Liver (tissue), 9 donors: ENCODE data around the gene JAKMIP2. TPM values are rescaled to one million over a fixed set of nuclear protein-coding genes. Genes with fewer than 3 reads are reported as not detected.

Experiments
- DNase-seq: peaks from one replicate; pipeline ENCODE4 v3.0.0-alpha.2; 2017; ENCODE audit warnings: low spot score
- H3K27ac ChIP-seq, 2 donors: one replicate each; pipeline ENCODE4 v1.7.0; 2013; ENCODE audit warnings: inconsistent platforms in 2 of 2, low read length in 2 of 2, control low read depth in 1 of 2, low read depth in 1 of 2, mild to moderate bottlenecking in 1 of 2
- H3K27me3 ChIP-seq, 4 donors: one replicate each; pipeline versions ENCODE4 v1.6.1 to v1.7.0; 2013; ENCODE audit warnings: low read length in 3 of 4, inconsistent platforms in 1 of 4, mild to moderate bottlenecking in 1 of 4, moderate library complexity in 1 of 4; ENCODE audit not compliant: control insufficient read depth in 4 of 4, insufficient read depth in 4 of 4
- H3K36me3 ChIP-seq, 4 donors: one replicate each; pipeline versions ENCODE4 v1.6.1 to v1.7.0; 2013; ENCODE audit warnings: low read length in 3 of 4, mild to moderate bottlenecking in 3 of 4, low read depth in 1 of 4, moderate library complexity in 1 of 4; ENCODE audit not compliant: control insufficient read depth in 4 of 4, insufficient read depth in 3 of 4
- H3K4me1 ChIP-seq, 4 donors: one replicate each; pipeline versions ENCODE4 v1.6.1 to v1.7.0; 2013; ENCODE audit warnings: low read length in 3 of 4, mild to moderate bottlenecking in 3 of 4, moderate library complexity in 1 of 4; ENCODE audit not compliant: control insufficient read depth in 4 of 4, insufficient read depth in 4 of 4
- H3K4me3 ChIP-seq, 3 donors: one replicate each; pipeline versions ENCODE4 v1.6.1 to v1.7.0; 2013; ENCODE audit warnings: low read length in 3 of 3, control low read depth in 1 of 3, low read depth in 1 of 3, mild to moderate bottlenecking in 1 of 3
- H3K9ac ChIP-seq, 2 donors: one replicate each; pipeline ENCODE4 v1.7.0; 2013; ENCODE audit warnings: low read length in 2 of 2, mild to moderate bottlenecking in 2 of 2, moderate library complexity in 2 of 2, control low read depth in 1 of 2, low read depth in 1 of 2
- H3K9me3 ChIP-seq, 4 donors: one replicate each; pipeline versions ENCODE4 v1.6.1 to v1.7.0; 2013; ENCODE audit warnings: low read length in 3 of 4; ENCODE audit not compliant: control insufficient read depth in 4 of 4
- ATF3 ChIP-seq: IDR thresholded peaks from 2 replicates; pipeline ENCODE4 v1.6.1; 2016; ENCODE audit warnings: antibody characterized with exemption
- FOXA1 ChIP-seq: IDR thresholded peaks from 2 replicates; pipeline ENCODE4 v1.6.1; 2016; ENCODE audit warnings: antibody characterized with exemption
- FOXA2 ChIP-seq: IDR thresholded peaks from 2 replicates; pipeline ENCODE4 v1.6.1; 2016; ENCODE audit warnings: antibody characterized with exemption
- GABPA ChIP-seq, 2 donors: IDR thresholded peaks in 1 of 2; conservative IDR thresholded peaks in 1 of 2; 2 replicates each; pipeline ENCODE4 v1.6.1; 2016; ENCODE audit warnings: antibody characterized with exemption in 2 of 2, mild to moderate bottlenecking in 1 of 2, moderate library complexity in 1 of 2
- HNF4A ChIP-seq, 2 donors: conservative IDR thresholded peaks; 2 replicates each; pipeline ENCODE4 v1.6.1; 2016; ENCODE audit warnings: antibody characterized with exemption in 2 of 2, mild to moderate bottlenecking in 2 of 2
- RAD21 ChIP-seq, 2 donors: IDR thresholded peaks; 2 replicates each; pipeline ENCODE4 v1.6.1; 2016; ENCODE audit warnings: antibody characterized with exemption in 2 of 2, mild to moderate bottlenecking in 2 of 2
- RXRA ChIP-seq, 2 donors: IDR thresholded peaks; 2 replicates each; pipeline ENCODE4 v1.6.1; 2017 to 2018; ENCODE audit warnings: antibody characterized with exemption in 2 of 2, mild to moderate bottlenecking in 1 of 2
- TAF1 ChIP-seq: conservative IDR thresholded peaks from 2 replicates; pipeline ENCODE4 v1.6.1; 2016; ENCODE audit warnings: antibody characterized with exemption, mild to moderate bottlenecking
- YY1 ChIP-seq: IDR thresholded peaks from 2 replicates; pipeline ENCODE4 v1.6.1; 2016; ENCODE audit warnings: antibody characterized with exemption, mild to moderate bottlenecking
- WGBS: extraction: QIAGEN DNeasy Blood & Tissue Kit; methylation state at CpG from one replicate; pipeline ENCODE4 v1.1.7; 2013; 5-methylcytosine and 5-hydroxymethylcytosine counted together
- polyA plus RNA-seq, 2 donors: library from polyadenylated mRNA; stranded (reverse) in 1 of 2; unstranded in 1 of 2; fragments of 200-250 nt in 1 of 2; fragments of >200 nt in 1 of 2; fragmentation: Nextera tagmentation in 1 of 2; extraction: Ambion mirVana in 1 of 2; gene quantifications; one replicate each; pipeline versions ENCODE4 v1.2.1 to v1.2.3, GENCODE V29; 2013 to 2015
- total RNA-seq, 2 donors: library from RNA; depleted of rRNA; stranded (reverse); fragments of >200 nt; gene quantifications; one replicate each; pipeline ENCODE4 v1.2.3, GENCODE V29; 2014
- TF ChIP-seq, protein P1 (sequence below): IDR thresholded peaks from 2 replicates; pipeline ENCODE4 v1.6.1; 2016; ENCODE audit warnings: antibody characterized with exemption
- TF ChIP-seq, protein P2 (sequence below): IDR thresholded peaks from 2 replicates; pipeline ENCODE4 v1.6.1; 2016; ENCODE audit warnings: antibody characterized with exemption, mild to moderate bottlenecking
- donor health status: healthy.
- donor health status: healthy.
- donor health status: healthy.
- donor health status: healthy.
- donor health status: healthy.

Gene JAKMIP2
- total and polyA plus RNA-seq, 4 donors: 0.06 to 0.38 (median 0.24) TPM

GRCh38 chr5:147779694-147780093 lies 2.8 kb downstream of the JAKMIP2 start:
- H3K27ac ChIP-seq: no peak overlapping the region
- no peak overlapping the region for H3K4me3 ChIP-seq
- WGBS: 92% methylated on average over 1 of the region's 1 CpG
- no peaks in the 10 kb centered on the region for H3K36me3 ChIP-seq
- no peak for DNase-seq
- no peak for TF ChIP-seq FOXA1
- no peak for TF ChIP-seq TAF1
- TF ChIP-seq, protein P1, sequence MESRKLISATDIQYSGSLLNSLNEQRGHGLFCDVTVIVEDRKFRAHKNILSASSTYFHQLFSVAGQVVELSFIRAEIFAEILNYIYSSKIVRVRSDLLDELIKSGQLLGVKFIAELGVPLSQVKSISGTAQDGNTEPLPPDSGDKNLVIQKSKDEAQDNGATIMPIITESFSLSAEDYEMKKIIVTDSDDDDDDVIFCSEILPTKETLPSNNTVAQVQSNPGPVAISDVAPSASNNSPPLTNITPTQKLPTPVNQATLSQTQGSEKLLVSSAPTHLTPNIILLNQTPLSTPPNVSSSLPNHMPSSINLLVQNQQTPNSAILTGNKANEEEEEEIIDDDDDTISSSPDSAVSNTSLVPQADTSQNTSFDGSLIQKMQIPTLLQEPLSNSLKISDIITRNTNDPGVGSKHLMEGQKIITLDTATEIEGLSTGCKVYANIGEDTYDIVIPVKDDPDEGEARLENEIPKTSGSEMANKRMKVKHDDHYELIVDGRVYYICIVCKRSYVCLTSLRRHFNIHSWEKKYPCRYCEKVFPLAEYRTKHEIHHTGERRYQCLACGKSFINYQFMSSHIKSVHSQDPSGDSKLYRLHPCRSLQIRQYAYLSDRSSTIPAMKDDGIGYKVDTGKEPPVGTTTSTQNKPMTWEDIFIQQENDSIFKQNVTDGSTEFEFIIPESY: no peak
- no peak for TF ChIP-seq RXRA (IDR thresholded peaks at IDR 0.05)
- no peak for TF ChIP-seq GABPA (IDR thresholded peaks at IDR 0.05 in 1 of 2, conservative IDR thresholded peaks at IDR 0.05 in 1 of 2)
- TF ChIP-seq HNF4A (conservative IDR thresholded peaks at IDR 0.05): no peak
- H3K27me3 ChIP-seq: no peaks in the 10 kb centered on the region
- peaks cover 0 to 1% (median 0%) of the 10 kb centered on the region in 4 donors for H3K4me1 ChIP-seq
- no peaks in the 10 kb centered on the region for H3K9me3 ChIP-seq
- H3K9ac ChIP-seq: no peak overlapping the region

DNA sequence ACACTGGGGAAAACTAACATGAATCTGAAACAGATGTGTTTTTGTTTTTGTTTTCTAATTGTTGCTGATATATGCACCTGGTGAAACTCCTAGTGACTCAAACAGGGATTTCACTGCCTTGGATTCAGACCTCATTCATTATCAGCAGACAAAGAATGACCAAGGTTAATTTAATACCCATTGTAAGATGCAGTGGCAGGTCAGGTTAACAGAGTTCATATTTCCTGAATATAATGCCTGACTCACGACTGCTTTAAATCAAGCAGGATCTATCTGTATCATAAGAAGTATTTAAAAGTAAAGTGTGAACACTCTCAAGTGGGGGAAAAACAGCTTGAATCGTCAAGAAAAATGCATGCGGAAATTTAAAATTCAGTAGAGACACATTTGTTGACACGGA lies 5.5 kb downstream of the JAKMIP2 start:
- H3K9ac ChIP-seq: no peak overlapping the region
- no peak overlapping the region for H3K27ac ChIP-seq
- no peak overlapping the region for H3K4me3 ChIP-seq
- H3K27me3 ChIP-seq: no peaks in the 10 kb centered on the region
- TF ChIP-seq, protein P1: no peak
- TF ChIP-seq FOXA2 (no peak), RAD21 (IDR thresholded peaks at IDR 0.05) (no peak), TAF1 (no peak), ATF3 (no peak), YY1 (no peak)
- TF ChIP-seq, protein P2, sequence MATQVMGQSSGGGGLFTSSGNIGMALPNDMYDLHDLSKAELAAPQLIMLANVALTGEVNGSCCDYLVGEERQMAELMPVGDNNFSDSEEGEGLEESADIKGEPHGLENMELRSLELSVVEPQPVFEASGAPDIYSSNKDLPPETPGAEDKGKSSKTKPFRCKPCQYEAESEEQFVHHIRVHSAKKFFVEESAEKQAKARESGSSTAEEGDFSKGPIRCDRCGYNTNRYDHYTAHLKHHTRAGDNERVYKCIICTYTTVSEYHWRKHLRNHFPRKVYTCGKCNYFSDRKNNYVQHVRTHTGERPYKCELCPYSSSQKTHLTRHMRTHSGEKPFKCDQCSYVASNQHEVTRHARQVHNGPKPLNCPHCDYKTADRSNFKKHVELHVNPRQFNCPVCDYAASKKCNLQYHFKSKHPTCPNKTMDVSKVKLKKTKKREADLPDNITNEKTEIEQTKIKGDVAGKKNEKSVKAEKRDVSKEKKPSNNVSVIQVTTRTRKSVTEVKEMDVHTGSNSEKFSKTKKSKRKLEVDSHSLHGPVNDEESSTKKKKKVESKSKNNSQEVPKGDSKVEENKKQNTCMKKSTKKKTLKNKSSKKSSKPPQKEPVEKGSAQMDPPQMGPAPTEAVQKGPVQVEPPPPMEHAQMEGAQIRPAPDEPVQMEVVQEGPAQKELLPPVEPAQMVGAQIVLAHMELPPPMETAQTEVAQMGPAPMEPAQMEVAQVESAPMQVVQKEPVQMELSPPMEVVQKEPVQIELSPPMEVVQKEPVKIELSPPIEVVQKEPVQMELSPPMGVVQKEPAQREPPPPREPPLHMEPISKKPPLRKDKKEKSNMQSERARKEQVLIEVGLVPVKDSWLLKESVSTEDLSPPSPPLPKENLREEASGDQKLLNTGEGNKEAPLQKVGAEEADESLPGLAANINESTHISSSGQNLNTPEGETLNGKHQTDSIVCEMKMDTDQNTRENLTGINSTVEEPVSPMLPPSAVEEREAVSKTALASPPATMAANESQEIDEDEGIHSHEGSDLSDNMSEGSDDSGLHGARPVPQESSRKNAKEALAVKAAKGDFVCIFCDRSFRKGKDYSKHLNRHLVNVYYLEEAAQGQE: no peak
- 94% methylated on average over 4 of the region's 4 CpGs for WGBS
- H3K4me1 ChIP-seq: peaks cover 2 to 16% (median 11%) of the 10 kb centered on the region in 4 donors
- no peak for DNase-seq
- no peaks in the 10 kb centered on the region for H3K36me3 ChIP-seq
- no peaks in the 10 kb centered on the region for H3K9me3 ChIP-seq
